ENCODE data around the gene SENP5.

- TF ChIP-seq POLR2A (IDR thresholded peaks at IDR 0.05; ENCODE audit: extremely low read depth, insufficient read length) (no peak), CTCF (IDR thresholded peaks at IDR 0.05; ENCODE audit: low read depth, low read length) (no peak), MAX (IDR thresholded peaks at IDR 0.05; ENCODE audit: low read depth, low read length) (no peak), MYC (IDR thresholded peaks at IDR 0.05; ENCODE audit: low read depth, low read length) (no peak)
These were observed 81.5 kb downstream of the SENP5 start for GRCh38 chr3:196949285-196949619.
